ENCODE measurements around the gene KAZN. TPM values are rescaled to one million over a fixed set of nuclear protein-coding genes. Genes with fewer than 3 reads are reported as not detected.
A peak's percentile ranks its signal among the peaks of the same experiment; 100 is the strongest.

KAZN gene
- total RNA-seq, 4 donors from 2014 or later, result 9.2 to 30.6 (median 21.2) TPM

DNA sequence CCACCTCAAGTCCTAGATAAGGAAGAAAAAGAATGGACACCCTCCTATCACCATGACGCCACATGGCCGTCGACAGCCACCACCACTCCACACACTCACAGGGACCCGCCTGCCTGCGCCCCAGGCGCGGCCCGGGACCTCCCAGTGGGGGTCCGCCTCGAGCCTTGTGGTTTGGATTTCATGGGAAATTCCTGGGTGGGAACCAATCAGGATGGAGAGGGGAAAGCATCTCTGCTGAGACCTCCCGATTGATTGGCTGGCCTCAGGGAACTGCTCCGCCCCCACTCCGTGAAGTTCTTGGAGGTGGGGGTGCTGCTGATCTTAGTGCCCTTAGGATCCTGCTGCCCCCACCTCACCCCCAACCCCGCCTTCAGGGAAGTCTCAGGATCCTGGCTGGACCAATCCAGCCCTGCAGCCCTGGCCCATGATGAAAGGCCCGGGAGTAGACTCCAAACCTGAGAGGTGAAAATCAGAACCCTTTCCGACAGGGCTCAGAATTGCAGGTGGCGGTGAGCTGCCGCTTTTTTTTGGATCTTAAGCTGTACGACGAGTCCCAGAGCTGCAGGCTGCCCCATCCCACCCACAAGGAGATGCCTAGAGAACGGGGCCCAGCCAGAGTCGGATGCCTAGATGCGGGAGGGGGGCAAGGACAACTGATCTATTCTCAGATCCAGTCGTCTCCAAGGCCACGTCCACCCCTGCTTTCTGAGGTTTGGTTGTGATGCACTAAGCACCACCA is 526.0 kb downstream of the KAZN start:
- DNase-seq (ENCODE audit: low spot score), result no peak
- TF ChIP-seq, protein P1, sequence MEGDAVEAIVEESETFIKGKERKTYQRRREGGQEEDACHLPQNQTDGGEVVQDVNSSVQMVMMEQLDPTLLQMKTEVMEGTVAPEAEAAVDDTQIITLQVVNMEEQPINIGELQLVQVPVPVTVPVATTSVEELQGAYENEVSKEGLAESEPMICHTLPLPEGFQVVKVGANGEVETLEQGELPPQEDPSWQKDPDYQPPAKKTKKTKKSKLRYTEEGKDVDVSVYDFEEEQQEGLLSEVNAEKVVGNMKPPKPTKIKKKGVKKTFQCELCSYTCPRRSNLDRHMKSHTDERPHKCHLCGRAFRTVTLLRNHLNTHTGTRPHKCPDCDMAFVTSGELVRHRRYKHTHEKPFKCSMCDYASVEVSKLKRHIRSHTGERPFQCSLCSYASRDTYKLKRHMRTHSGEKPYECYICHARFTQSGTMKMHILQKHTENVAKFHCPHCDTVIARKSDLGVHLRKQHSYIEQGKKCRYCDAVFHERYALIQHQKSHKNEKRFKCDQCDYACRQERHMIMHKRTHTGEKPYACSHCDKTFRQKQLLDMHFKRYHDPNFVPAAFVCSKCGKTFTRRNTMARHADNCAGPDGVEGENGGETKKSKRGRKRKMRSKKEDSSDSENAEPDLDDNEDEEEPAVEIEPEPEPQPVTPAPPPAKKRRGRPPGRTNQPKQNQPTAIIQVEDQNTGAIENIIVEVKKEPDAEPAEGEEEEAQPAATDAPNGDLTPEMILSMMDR (IDR thresholded peaks at IDR 0.05), result no peak
- no peak for ATAC-seq (ENCODE audit: low FRiP score)

DNA sequence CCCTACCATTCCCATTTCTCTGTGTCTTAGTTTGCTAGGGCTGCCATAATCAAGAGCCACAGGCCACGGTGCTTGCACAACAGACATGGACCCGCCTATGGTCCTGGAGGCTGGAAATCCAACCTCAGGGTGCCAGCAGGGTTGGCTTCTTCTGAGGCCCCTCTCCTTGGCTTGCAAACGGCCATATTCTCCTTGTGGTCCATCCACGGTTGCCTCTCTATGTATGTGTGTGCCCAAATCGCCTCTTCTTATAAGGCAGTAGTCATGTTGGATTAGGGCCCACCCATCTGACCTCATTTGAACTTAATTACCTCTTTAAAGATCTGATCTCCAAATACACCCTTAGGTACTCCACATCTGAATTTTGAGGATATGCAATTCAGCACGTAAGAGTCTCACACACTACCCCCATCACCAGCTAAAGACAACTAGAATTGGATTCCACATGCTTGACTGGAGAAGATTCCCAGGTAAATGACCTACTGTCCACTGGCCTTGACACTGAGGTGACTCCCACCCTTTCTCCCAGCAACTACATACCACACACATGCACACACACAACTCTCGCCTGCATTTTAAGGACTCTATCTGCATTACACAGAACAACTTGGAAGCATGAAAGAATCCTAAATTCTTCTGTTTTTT is 526.7 kb downstream of the KAZN start:
- TF ChIP-seq, protein P1 (IDR thresholded peaks at IDR 0.05), result no peak
- ATAC-seq (ENCODE audit: low FRiP score) (no peak), DNase-seq (ENCODE audit: low spot score) (no peak)

DNA sequence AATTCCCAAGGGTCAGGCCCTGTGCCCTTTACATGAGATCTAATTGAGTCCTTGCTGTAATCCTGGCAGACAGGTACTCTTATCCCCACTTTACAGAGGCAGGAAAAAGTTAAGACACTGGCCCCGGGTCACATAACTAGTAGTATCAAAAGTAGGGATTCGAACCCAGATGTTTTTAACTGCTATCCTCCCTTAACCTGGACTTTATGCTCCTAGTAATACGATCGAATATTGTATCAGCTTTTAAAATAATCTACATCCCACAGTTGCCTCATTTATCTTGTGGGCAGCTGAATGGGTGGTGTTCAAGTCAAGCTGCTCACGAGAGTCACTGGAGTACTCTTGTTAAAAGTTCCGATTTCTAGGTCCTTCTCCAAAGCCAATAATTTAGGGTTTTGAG is 529.6 kb downstream of the KAZN start:
- DNase-seq (ENCODE audit: low spot score), result no peak
- ATAC-seq (ENCODE audit: low FRiP score), result no peak
- TF ChIP-seq, protein P1 (IDR thresholded peaks at IDR 0.05), result no peak

GRCh38 chr1:15128520-15129313 is 530.2 kb downstream of the KAZN start:
- TF ChIP-seq, protein P1 (IDR thresholded peaks at IDR 0.05), result peak in 2 of 3 donors; percentile 13 to 83
- ATAC-seq (ENCODE audit: low FRiP score) (peak; percentile 75), DNase-seq (ENCODE audit: low spot score) (peak; percentile 59)

DNA sequence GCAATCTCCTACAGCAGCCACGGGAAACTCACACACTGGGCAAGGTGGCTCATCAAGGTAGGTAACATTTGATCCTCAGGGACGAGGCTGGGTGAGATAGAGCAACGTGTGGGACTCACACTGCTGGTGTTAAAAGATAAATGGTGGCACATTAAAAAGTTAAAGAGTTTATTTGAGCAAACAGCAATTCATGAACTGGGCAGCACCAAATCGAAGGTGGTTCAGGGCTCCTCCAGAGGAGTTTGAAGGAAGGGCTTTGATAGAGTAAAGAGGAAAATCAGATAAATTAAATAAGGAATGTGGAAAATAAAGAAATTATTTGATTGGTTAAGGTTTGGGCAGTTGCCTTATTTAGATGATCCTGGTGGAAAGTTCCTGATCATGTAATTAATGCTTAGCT is 531.5 kb downstream of the KAZN start:
- TF ChIP-seq, protein P1 (IDR thresholded peaks at IDR 0.05), result no peak
- no peak for ATAC-seq (ENCODE audit: low FRiP score)
- no peak for DNase-seq (ENCODE audit: low spot score)

DNA sequence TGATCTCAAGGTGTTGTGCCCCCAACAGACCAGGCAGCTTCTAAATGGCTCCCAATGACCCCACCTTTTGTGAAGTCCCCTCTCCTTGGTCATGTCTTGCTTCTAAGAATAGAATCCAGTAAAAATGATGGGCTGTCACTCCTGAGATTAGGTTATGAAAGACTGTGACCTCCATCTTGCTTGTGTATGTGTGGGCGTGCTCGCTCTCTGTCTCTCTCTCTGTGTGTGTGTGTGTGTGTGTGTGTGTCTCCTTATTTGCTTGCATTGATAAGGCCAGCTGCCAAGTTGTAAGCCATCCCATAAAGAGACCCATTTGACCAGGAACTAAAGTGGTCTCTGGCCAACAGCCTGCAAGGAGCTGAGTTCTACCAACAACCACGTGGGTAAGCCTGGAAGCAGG is 532.1 kb downstream of the KAZN start:
- TF ChIP-seq, protein P1 (IDR thresholded peaks at IDR 0.05), result no peak
- ATAC-seq (ENCODE audit: low FRiP score), result no peak
- no peak for DNase-seq (ENCODE audit: low spot score)

Data from omental fat pad (tissue), 4 donors.